ENCODE data around the gene LRIG1.

LRIG1 gene

GRCh38 chr3:66437341-66437929 lies 63.4 kb downstream of the LRIG1 start:
- no peak for TF ChIP-seq CTCF (IDR thresholded peaks at IDR 0.05; ENCODE audit: insufficient read depth, missing control alignments)
- FAIRE-seq = no peak
- no peak for DNase-seq (ENCODE audit: insufficient read length, low spot score)

- DNase-seq (ENCODE audit: insufficient read length, low spot score) = no peak
- no peak for TF ChIP-seq CTCF (IDR thresholded peaks at IDR 0.05; ENCODE audit: insufficient read depth, missing control alignments)
- FAIRE-seq = no peak
Observed at GRCh38 chr3:66435989-66436388, 64.8 kb downstream of the LRIG1 start.

- FAIRE-seq (no peak), DNase-seq (ENCODE audit: insufficient read length, low spot score) (no peak)
- no peak for TF ChIP-seq CTCF (IDR thresholded peaks at IDR 0.05; ENCODE audit: insufficient read depth, missing control alignments)
Observed at GRCh38 chr3:66434726-66435125, 66.1 kb downstream of the LRIG1 start.

- FAIRE-seq (no peak), DNase-seq (ENCODE audit: insufficient read length, low spot score) (no peak)
- TF ChIP-seq CTCF (IDR thresholded peaks at IDR 0.05; ENCODE audit: insufficient read depth, missing control alignments) = no peak
Observed at GRCh38 chr3:66433522-66433782, 67.4 kb downstream of the LRIG1 start.

GRCh38 chr3:66432767-66433521 lies 67.9 kb downstream of the LRIG1 start:
- DNase-seq (ENCODE audit: insufficient read length, low spot score) = no peak
- no peak for FAIRE-seq
- TF ChIP-seq CTCF (IDR thresholded peaks at IDR 0.05; ENCODE audit: insufficient read depth, missing control alignments) = no peak

GRCh38 chr3:66432041-66432766 lies 68.6 kb downstream of the LRIG1 start:
- DNase-seq (ENCODE audit: insufficient read length, low spot score) (no peak), FAIRE-seq (no peak)
- no peak for TF ChIP-seq CTCF (IDR thresholded peaks at IDR 0.05; ENCODE audit: insufficient read depth, missing control alignments)

GRCh38 chr3:66431494-66431893 lies 69.3 kb downstream of the LRIG1 start:
- no peak for TF ChIP-seq CTCF (IDR thresholded peaks at IDR 0.05; ENCODE audit: insufficient read depth, missing control alignments)
- no peak for FAIRE-seq

More at GRCh38 chr3:66431494-66431893, 69.3 kb downstream of the LRIG1 start:
- no peak for DNase-seq (ENCODE audit: insufficient read length, low spot score)

Data from D721Med (cell line).